ENCODE measurements around the gene DHX16. TPM values are rescaled to one million over a fixed set of nuclear protein-coding genes. Genes with fewer than 3 reads are reported as not detected.
A peak's percentile ranks its signal among the peaks of the same experiment; 100 is the strongest.

DHX16 gene
- total RNA-seq, 2 experiments from 2014 or later = 15.9 to 16.1 TPM

DNA sequence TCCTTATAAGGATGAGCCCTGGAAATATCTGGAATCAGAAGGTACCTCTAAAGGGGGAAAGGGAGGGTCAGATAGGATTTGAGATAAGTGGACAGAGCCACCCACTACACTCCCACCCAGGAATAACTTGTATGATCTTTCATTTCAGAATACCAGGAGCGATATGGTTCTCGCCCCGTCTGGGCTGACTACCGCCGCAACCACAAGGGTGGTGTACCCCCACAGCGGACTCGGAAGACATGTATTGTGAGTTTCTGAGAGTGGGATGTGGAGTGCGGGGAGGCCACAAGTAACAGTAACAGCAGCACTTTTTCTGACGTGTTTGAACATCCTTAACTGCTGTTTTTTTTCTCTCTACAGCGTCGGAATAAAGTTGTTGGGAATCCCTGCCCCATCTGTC lies 53.2 kb downstream of the DHX16 start:
- POLR2A ChIA-PET = interaction anchor here (1.2 kb wide), 1 partner anchor 65 kb away, joined by 3 read pairs; no protein-coding TSS in a partner anchor
- TF ChIP-seq, protein P1, sequence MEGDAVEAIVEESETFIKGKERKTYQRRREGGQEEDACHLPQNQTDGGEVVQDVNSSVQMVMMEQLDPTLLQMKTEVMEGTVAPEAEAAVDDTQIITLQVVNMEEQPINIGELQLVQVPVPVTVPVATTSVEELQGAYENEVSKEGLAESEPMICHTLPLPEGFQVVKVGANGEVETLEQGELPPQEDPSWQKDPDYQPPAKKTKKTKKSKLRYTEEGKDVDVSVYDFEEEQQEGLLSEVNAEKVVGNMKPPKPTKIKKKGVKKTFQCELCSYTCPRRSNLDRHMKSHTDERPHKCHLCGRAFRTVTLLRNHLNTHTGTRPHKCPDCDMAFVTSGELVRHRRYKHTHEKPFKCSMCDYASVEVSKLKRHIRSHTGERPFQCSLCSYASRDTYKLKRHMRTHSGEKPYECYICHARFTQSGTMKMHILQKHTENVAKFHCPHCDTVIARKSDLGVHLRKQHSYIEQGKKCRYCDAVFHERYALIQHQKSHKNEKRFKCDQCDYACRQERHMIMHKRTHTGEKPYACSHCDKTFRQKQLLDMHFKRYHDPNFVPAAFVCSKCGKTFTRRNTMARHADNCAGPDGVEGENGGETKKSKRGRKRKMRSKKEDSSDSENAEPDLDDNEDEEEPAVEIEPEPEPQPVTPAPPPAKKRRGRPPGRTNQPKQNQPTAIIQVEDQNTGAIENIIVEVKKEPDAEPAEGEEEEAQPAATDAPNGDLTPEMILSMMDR (IDR thresholded peaks at IDR 0.05) = no peak
- Histone ChIP-seq H3K4me3 (ENCODE audit: low read length) (no peak overlapping the region), H3K9me3 (ENCODE audit: control insufficient read depth in 1 of 2, insufficient read depth in 1 of 2, low read length in 2 of 2) (no peaks in the 10 kb centered on the region), H3K27me3 (ENCODE audit: control insufficient read depth in 1 of 2, insufficient read depth in 2 of 2, low read length in 2 of 2) (no peaks in the 10 kb centered on the region), H3K36me3 (ENCODE audit: insufficient read depth, low read length) (peaks cover 56% of the 10 kb centered on the region), H3K4me1 (ENCODE audit: insufficient read depth, low read length) (peaks cover 17% of the 10 kb centered on the region), H3K27ac (ENCODE audit: low read depth in 1 of 2, low read length in 2 of 2) (no peak overlapping the region)
- Mint-ChIP-seq H3K27ac (peak overlapping the region; percentile 99), H3K9me3 (no peaks in the 10 kb centered on the region), H3K27me3 (peaks cover 5% of the 10 kb centered on the region), H3K36me3 (ENCODE audit: low read depth) (peaks cover 69% of the 10 kb centered on the region), H3K4me1 (ENCODE audit: low read depth) (peaks cover 10% of the 10 kb centered on the region), H3K4me3 (no peak overlapping the region)
- DNase-seq = no peak
- CTCF ChIA-PET = interaction anchor here (0.7 kb wide), 1 partner anchor 179 kb away, joined by 3 read pairs; no protein-coding TSS in a partner anchor
- intact Hi-C loops (cut with DNase I, micrococcal nuclease) = loop anchor here in 1 of 2 experiments (5.0 kb wide), 1 partner anchor 53 kb away; the partner anchor contains the start of gene DHX16
- ATAC-seq (ENCODE audit: poor library complexity) = no peak

DNA sequence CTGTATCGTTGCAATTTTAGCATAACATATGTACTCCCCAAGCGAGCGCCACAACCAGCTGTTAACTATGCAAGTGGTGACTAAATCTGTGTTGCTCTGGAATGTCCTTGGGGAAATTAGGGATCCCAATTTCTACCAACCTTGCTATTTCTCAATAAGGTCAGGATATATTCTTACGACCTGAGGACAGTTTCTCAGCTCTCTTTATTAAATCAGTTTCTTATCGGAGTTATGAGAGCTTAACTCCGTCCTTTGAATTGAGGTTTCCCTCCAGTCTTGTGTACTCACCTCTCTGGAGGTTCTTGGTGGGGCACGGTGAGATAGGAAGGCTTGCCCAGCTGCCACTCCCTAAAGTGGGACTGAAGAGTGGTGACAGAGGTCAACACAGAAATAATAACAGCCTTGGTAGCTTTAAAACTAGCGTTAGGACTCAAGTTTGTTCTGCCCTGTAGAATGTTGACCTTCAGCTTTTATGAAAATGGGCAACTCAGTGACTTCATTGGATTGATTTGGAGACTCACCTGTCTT lies 54.5 kb downstream of the DHX16 start:
- Histone ChIP-seq H3K4me3 (ENCODE audit: low read length) (peak overlapping the region; percentile 65), H3K4me1 (ENCODE audit: insufficient read depth, low read length) (peaks cover 29% of the 10 kb centered on the region), H3K27me3 (ENCODE audit: control insufficient read depth in 1 of 2, insufficient read depth in 2 of 2, low read length in 2 of 2) (no peaks in the 10 kb centered on the region), H3K9me3 (ENCODE audit: control insufficient read depth in 1 of 2, insufficient read depth in 1 of 2, low read length in 2 of 2) (no peaks in the 10 kb centered on the region), H3K36me3 (ENCODE audit: insufficient read depth, low read length) (peaks cover 45% of the 10 kb centered on the region), H3K27ac (ENCODE audit: low read depth in 1 of 2, low read length in 2 of 2) (peak overlapping the region; percentile 94 to 98)
- TF ChIP-seq, protein P1 (IDR thresholded peaks at IDR 0.05) = no peak
- Mint-ChIP-seq H3K4me1 (ENCODE audit: low read depth) (peaks cover 20% of the 10 kb centered on the region), H3K36me3 (ENCODE audit: low read depth) (peaks cover 70% of the 10 kb centered on the region), H3K27me3 (peaks cover 5% of the 10 kb centered on the region), H3K9me3 (no peaks in the 10 kb centered on the region), H3K27ac (peak overlapping the region; percentile 99), H3K4me3 (peak overlapping the region; percentile 100)
- intact Hi-C loops (cut with DNase I, micrococcal nuclease) = loop anchor here (1.0 to 5.0 kb wide), 3 partner anchors 8 to 54 kb away; partner anchors contain the start of genes ABCF1 (in 1 of the 2), ATAT1 (in 1 of the 2) and DHX16 (in 1 of the 2)
- ChIA-PET POLR2A (interaction anchor here (0.7 to 2.4 kb wide), 35 partner anchors 8 to 1177 kb away, joined by 3 to 31 read pairs (median 6); partner anchors contain the start of genes ABCF1, ATAT1, BAG6 and C6orf136), CTCF (interaction anchor here (0.7 to 2.2 kb wide), 11 partner anchors 8 to 763 kb away, joined by 3 to 12 read pairs (median 5); partner anchors contain the start of genes ATAT1 and DHX16)
- ATAC-seq (ENCODE audit: poor library complexity) = no peak
- DNase-seq = no peak

DNA sequence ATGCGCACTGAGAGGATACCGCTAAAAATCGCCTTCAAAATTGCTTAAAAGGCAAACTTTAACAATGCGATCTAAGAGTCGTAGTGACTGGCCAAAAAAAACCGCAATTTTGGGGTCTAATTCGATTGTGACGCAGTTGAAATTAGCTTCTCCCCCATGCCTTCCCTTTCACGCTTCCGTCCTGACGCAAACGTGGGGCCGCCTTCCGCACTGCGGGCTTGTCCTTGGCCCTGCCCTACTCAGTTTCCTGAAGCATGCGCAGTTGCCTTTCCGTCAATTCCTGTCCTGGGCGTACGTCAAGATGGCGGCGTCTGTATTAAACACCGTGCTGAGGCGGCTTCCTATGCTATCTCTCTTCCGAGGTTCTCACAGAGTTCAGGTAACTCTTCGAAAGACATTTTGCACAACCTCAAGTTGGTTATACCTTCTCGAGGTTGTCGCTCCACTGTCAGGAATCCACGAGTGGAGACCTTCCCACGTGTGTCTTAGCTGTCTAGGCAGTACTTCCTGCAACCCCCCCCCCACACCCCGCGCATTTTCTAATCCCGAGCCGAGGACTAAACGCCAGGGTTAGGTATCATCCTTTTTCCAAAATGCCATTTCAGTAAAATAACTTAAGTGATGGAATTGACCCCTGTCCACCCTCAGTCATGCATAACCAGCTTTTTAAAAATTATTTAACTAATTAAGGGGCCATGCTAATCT lies 55.1 kb downstream of the DHX16 start, which contains the start of gene MRPS18B:
Gene MRPS18B (plus strand): TSS at position 276 of the 705 bp plus-strand sequence. CDS start 26 bp downstream, at position 302.
- peak; percentile 73 for ATAC-seq (ENCODE audit: poor library complexity)
- Mint-ChIP-seq H3K36me3 (ENCODE audit: low read depth) (peaks cover 68% of the 10 kb centered on the region), H3K27ac (peak within 1 kb of the TSS; percentile 99), H3K4me3 (peak within 1 kb of the TSS; percentile 100), H3K27me3 (peaks cover 5% of the 10 kb centered on the region), H3K9me3 (no peaks in the 10 kb centered on the region), H3K4me1 (ENCODE audit: low read depth) (peaks cover 26% of the 10 kb centered on the region)
- H3K4me1 ChIP-seq (ENCODE audit: insufficient read depth, low read length) = peaks cover 33% of the 10 kb centered on the region
- POLR2A ChIA-PET = interaction anchor here (0.6 to 2.4 kb wide), 47 partner anchors 9 to 1178 kb away, joined by 3 to 31 read pairs (median 5); partner anchors contain the start of genes ABCF1, ATAT1, BAG6 and C6orf136
- H3K36me3 ChIP-seq (ENCODE audit: insufficient read depth, low read length) = peaks cover 42% of the 10 kb centered on the region
- peak within 1 kb of the TSS; percentile 94 to 98 for H3K27ac ChIP-seq (ENCODE audit: low read depth in 1 of 2, low read length in 2 of 2)
- peak; percentile 93 to 100 (median 98) for DNase-seq
- H3K9me3 ChIP-seq (ENCODE audit: control insufficient read depth in 1 of 2, insufficient read depth in 1 of 2, low read length in 2 of 2) = no peaks in the 10 kb centered on the region
- intact Hi-C loops (cut with DNase I, micrococcal nuclease) = loop anchor here (1.0 to 5.0 kb wide), 6 partner anchors 9 to 129 kb away; partner anchors contain the start of genes ABCF1 (in 1 of the 2), ATAT1 (in 1 of the 2), DHX16 (in 1 of the 2) and HLA-E (in 1 of the 2)
- CTCF ChIA-PET = interaction anchor here (0.7 to 2.2 kb wide), 12 partner anchors 9 to 764 kb away, joined by 3 to 12 read pairs (median 4); partner anchors contain the start of genes ATAT1, DHX16 and MDC1
- TF ChIP-seq, protein P1 (IDR thresholded peaks at IDR 0.05) = no peak
- H3K4me3 ChIP-seq (ENCODE audit: low read length) = peak within 1 kb of the TSS; percentile 76
- no peaks in the 10 kb centered on the region for H3K27me3 ChIP-seq (ENCODE audit: control insufficient read depth in 1 of 2, insufficient read depth in 2 of 2, low read length in 2 of 2)
